GM12878 (cell line): ENCODE data around the gene SPATA24. TPM values are rescaled to one million over a fixed set of nuclear protein-coding genes. Genes with fewer than 3 reads are reported as not detected.

Experiments used
- ATAC-seq: fragments of 200-7000 bp; cut with Tn5 transposase; 3 replicates; pipeline ENCODE4 v1.9.1; 2020; ENCODE audit warnings: mild to moderate bottlenecking, moderate library complexity
- BruUV-seq: library from RNA; stranded (reverse); fragments of 400-500 nt; replicated peaks from 2 replicates; lab custom pipeline; 2021; lab: Mats Ljungman, UMichigan
- CTCF ChIA-PET: fragments of 300-600 bp; sonication (Branson Sonifier 250); formaldehyde crosslinking; extraction: SDS; loops from one replicate; lab custom pipeline; 2021; ENCODE audit warnings: inconsistent platforms; lab: Yijun Ruan, JAX
- POLR2A ChIA-PET: fragments of 350-600 bp; formaldehyde crosslinking; extraction: SDS; loops from one replicate; lab custom pipeline; 2021; ENCODE audit warnings: inconsistent platforms; lab: Charles Lee
- RAD21 ChIA-PET: fragments of 300-600 bp; sonication (Branson Sonifier 250); formaldehyde crosslinking; loops from one replicate; lab custom pipeline; 2023; ENCODE audit warnings: antibody characterized with exemption; ENCODE audit not compliant: unreplicated experiment; lab: Charles Lee
- SMC1A ChIA-PET: fragments of 300-600 bp; sonication (Branson Sonifier 250); formaldehyde crosslinking; loops from one replicate; lab custom pipeline; 2023; ENCODE audit not compliant: unreplicated experiment, uncharacterized antibody; lab: Charles Lee
- DNase-seq: peaks from one replicate; pipeline ENCODE4 v3.0.0-alpha.2; 2011; ENCODE audit warnings: low read depth, low spot score
- FAIRE-seq: peaks from 3 replicates; lab custom pipeline; 2011; peaks lifted over from hg19 to GRCh38; lab: Jason Lieb, UNC
- H2AFZ ChIP-seq: 2 replicates; pipeline ENCODE4 v1.6.0; 2011; ENCODE audit warnings: low read depth, low read length, control low read depth; ENCODE audit not compliant: control insufficient read depth
- H3K27ac ChIP-seq: 2 replicates; pipeline ENCODE4 v1.5.1; 2011; ENCODE audit warnings: control low read depth; ENCODE audit not compliant: control insufficient read depth, insufficient read depth
- H3K27me3 ChIP-seq, 2 experiments: replicated peaks in 1 of 2; 2 replicates each; pipeline versions ENCODE4 v1.6.0 to v1.6.1; 2011; ENCODE audit warnings: low read length in 1 of 2; ENCODE audit not compliant: control insufficient read depth in 2 of 2, insufficient read depth in 2 of 2
- H3K36me3 ChIP-seq, 2 experiments: 2 replicates each; pipeline ENCODE4 v1.5.1; 2011; ENCODE audit warnings: low read length in 1 of 2; ENCODE audit not compliant: control insufficient read depth in 2 of 2, insufficient read depth in 2 of 2
- H3K4me1 ChIP-seq: 2 replicates; pipeline ENCODE4 v1.6.1; 2011; ENCODE audit warnings: mild to moderate bottlenecking, low read length, moderate library complexity, mixed read lengths; ENCODE audit not compliant: control insufficient read depth, insufficient read depth
- H3K4me2 ChIP-seq: 2 replicates; pipeline ENCODE4 v1.6.0; 2011; ENCODE audit warnings: control low read depth; ENCODE audit not compliant: control insufficient read depth, insufficient read depth
- H3K4me3 ChIP-seq: fragments of 200-600 bp; sonication (generic); 2 replicates; pipeline ENCODE4 v1.5.1; 2016
- H3K79me2 ChIP-seq: 2 replicates; pipeline ENCODE4 v1.6.0; 2011; ENCODE audit warnings: low read length; ENCODE audit not compliant: control insufficient read depth, insufficient read depth
- H3K9ac ChIP-seq: 2 replicates; pipeline ENCODE4 v1.8.0; 2011; ENCODE audit warnings: low read length, control low read depth, mixed read lengths; ENCODE audit not compliant: control insufficient read depth, insufficient read depth
- H3K9me3 ChIP-seq: replicated peaks from 3 replicates; pipeline ENCODE4 v1.5.1; 2011; ENCODE audit warnings: mild to moderate bottlenecking, low read length; ENCODE audit not compliant: control insufficient read depth, insufficient read depth
- H4K20me1 ChIP-seq: 2 replicates; pipeline ENCODE4 v1.6.0; 2011; ENCODE audit not compliant: control insufficient read depth, insufficient read depth
- CBFB ChIP-seq: IDR thresholded peaks from 2 replicates; pipeline ENCODE4 v1.6.1; 2016; ENCODE audit warnings: antibody characterized with exemption, low read depth
- CHD2 ChIP-seq: IDR thresholded peaks from 2 replicates; pipeline ENCODE4 v1.6.1; 2011; ENCODE audit warnings: low read depth, low read length, improper control_type of control experiment, borderline replicate concordance
- EED ChIP-seq: sonication (generic); IDR thresholded peaks from 2 replicates; pipeline ENCODE4 v1.6.1; 2016; ENCODE audit warnings: antibody characterized with exemption, low read depth
- HDGF ChIP-seq: fragments of 450-650 bp; IDR thresholded peaks from 2 replicates; pipeline ENCODE4 v1.6.1; 2016; ENCODE audit warnings: antibody characterized with exemption
- IKZF1 ChIP-seq: fragments of 450-650 bp; conservative IDR thresholded peaks from 2 replicates; pipeline ENCODE4 v1.6.1; 2017; ENCODE audit warnings: antibody characterized with exemption, mild to moderate bottlenecking
- MAX ChIP-seq: IDR thresholded peaks from 2 replicates; pipeline ENCODE4 v1.6.1; 2012; ENCODE audit warnings: low read depth, low read length, improper control_type of control experiment
- NFYA ChIP-seq: IDR thresholded peaks from 2 replicates; pipeline ENCODE4 v1.6.1; 2011; ENCODE audit warnings: low read depth, mild to moderate bottlenecking, low read length, improper control_type of control experiment, borderline replicate concordance
- SRF ChIP-seq, 2 experiments: IDR thresholded peaks; 2 replicates each; pipeline ENCODE4 v1.6.1; 2011; ENCODE audit warnings: low read depth in 2 of 2, low read length in 2 of 2, mild to moderate bottlenecking in 1 of 2, moderate library complexity in 1 of 2
- WGBS: methylation state at CpG from one replicate; pipeline ENCODE4 v1.1.6; 2016; ENCODE audit warnings: low lambda C conversion rate; ENCODE audit not compliant: insufficient replicate concordance, insufficient coverage; ENCODE audit errors: missing lambda C conversion rate; 5-methylcytosine and 5-hydroxymethylcytosine counted together
- in situ Hi-C: fragments of 300-500 bp; cut with MboI; formaldehyde crosslinking; loops from 9 replicates; pipeline ENCODE4 v1.14.3; 2018; ENCODE audit warnings: mixed read lengths
- intact Hi-C: fragments of 100-400 bp; cut with micrococcal nuclease; formaldehyde crosslinking; loops from one replicate; pipeline ENCODE4 v1.14.2; 2022; ENCODE audit not compliant: unreplicated experiment
- polyA plus RNA-seq, 11 experiments: library from polyadenylated mRNA; depleted of rRNA in 4 of 11; unstranded in 6 of 11; stranded (reverse) in 5 of 11; fragments of >200 nt; fragmentation: Nextera tagmentation in 4 of 11; fragmentation: Illumina TruSeq in 1 of 11; extraction: Ambion mirVana in 4 of 11; extraction: Trizol in 1 of 11; gene quantifications; 1 replicate in 1 of 11; 2 replicates in 10 of 11; pipeline versions ENCODE4 v1.2.1 to v1.2.3, GENCODE V29; 2011 to 2016; ENCODE audit warnings: inconsistent platforms in 2 of 11, missing spikeins in 2 of 11, low read depth in 1 of 11
- total RNA-seq, 4 experiments: library from RNA; depleted of rRNA in 3 of 4; stranded (reverse); fragments of >200 nt in 3 of 4; fragmentation: Illumina TruSeq in 1 of 4; extraction: Trizol in 1 of 4; gene quantifications; 2 replicates each; pipeline versions ENCODE4 v1.2.1 to v1.2.3, GENCODE V29; 2013 to 2021
- TF ChIP-seq, protein P1 (sequence below): IDR thresholded peaks from 2 replicates; pipeline ENCODE4 v1.6.1; 2012; ENCODE audit warnings: low read depth, low read length, improper control_type of control experiment
- TF ChIP-seq, protein P2 (sequence below): IDR thresholded peaks from 2 replicates; pipeline ENCODE4 v1.6.1; 2012; ENCODE audit warnings: low read length, inconsistent platforms

Gene SPATA24
- total and polyA plus RNA-seq, 10 of the 15 experiments (the other 5 are each of a cell fraction or from before 2014, with no cell fraction given), result 4.1 to 9.8 (median 7.3) TPM

GRCh38 chr5:139391570-139392323 lies 12.1 kb downstream of the SPATA24 start (continued):
- TF ChIP-seq SRF (IDR thresholded peaks at IDR 0.05; ENCODE audit: low read depth in 2 of 2, low read length in 2 of 2) (no peak), NFYA (no peak), IKZF1 (peak; percentile 57; the same call in 1 of the 2 replicates), CHD2 (0 out of 2 replicates have a peak, but pooled peaks have one; percentile 12), HDGF (no peak; the same call in 1 of the 2 replicates), EED (peak; percentile 38; the same call in 1 of the 2 replicates)
- TF ChIP-seq, protein P1, sequence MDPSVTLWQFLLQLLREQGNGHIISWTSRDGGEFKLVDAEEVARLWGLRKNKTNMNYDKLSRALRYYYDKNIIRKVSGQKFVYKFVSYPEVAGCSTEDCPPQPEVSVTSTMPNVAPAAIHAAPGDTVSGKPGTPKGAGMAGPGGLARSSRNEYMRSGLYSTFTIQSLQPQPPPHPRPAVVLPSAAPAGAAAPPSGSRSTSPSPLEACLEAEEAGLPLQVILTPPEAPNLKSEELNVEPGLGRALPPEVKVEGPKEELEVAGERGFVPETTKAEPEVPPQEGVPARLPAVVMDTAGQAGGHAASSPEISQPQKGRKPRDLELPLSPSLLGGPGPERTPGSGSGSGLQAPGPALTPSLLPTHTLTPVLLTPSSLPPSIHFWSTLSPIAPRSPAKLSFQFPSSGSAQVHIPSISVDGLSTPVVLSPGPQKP, result no peak

GRCh38 chr5:139390639-139391569 lies 13.0 kb downstream of the SPATA24 start:
- ChIA-PET RAD21 (interaction anchor here (0.8 to 5.8 kb wide), 21 partner anchors 9 to 566 kb away, joined by 3 to 42 read pairs (median 4); partner anchors contain the start of genes CXXC5, DNAJC18, MATR3 and PAIP2), CTCF (interaction anchor here (0.5 to 4.4 kb wide), 20 partner anchors 12 to 1038 kb away, joined by 3 to 35 read pairs (median 4); partner anchors contain the start of genes MATR3, PAIP2 and SPATA24), POLR2A (interaction anchor here (0.5 to 6.8 kb wide), 20 partner anchors 10 to 227 kb away, joined by 3 to 74 read pairs (median 6); partner anchors contain the start of genes MATR3, PAIP2, SPATA24 and UBE2D2)
- H3K9me3 ChIP-seq, result no peaks in the 10 kb centered on the region
- ATAC-seq (no peak), DNase-seq (no peak), FAIRE-seq (no peak)
- H3K36me3 ChIP-seq, result no peaks in the 10 kb centered on the region; a peak in 2 of 4 replicates
- no TSS peak for BruUV-seq
- no peaks in the 10 kb centered on the region for H3K27me3 ChIP-seq
- peak overlapping the region; percentile 90 for H3K27ac ChIP-seq
- H3K4me3 ChIP-seq, result peak overlapping the region; percentile 87
- H3K4me1 ChIP-seq, result peaks cover 59% of the 10 kb centered on the region
- H4K20me1 ChIP-seq, result no peaks in the 10 kb centered on the region
- intact Hi-C loops, result loop anchor here (5.0 kb wide), 3 partner anchors 99 to 139 kb away; partner anchors contain the start of gene MATR3
- no peak overlapping the region for H2AFZ ChIP-seq
- TF ChIP-seq, protein P2, sequence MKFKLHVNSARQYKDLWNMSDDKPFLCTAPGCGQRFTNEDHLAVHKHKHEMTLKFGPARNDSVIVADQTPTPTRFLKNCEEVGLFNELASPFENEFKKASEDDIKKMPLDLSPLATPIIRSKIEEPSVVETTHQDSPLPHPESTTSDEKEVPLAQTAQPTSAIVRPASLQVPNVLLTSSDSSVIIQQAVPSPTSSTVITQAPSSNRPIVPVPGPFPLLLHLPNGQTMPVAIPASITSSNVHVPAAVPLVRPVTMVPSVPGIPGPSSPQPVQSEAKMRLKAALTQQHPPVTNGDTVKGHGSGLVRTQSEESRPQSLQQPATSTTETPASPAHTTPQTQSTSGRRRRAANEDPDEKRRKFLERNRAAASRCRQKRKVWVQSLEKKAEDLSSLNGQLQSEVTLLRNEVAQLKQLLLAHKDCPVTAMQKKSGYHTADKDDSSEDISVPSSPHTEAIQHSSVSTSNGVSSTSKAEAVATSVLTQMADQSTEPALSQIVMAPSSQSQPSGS, result no peak
- TF ChIP-seq CBFB (no peak), MAX (no peak)
- TF ChIP-seq, all 136 proteins: peak for 0
- Histone ChIP-seq H3K4me2 (peak overlapping the region; percentile 73), H3K79me2 (peaks cover 90% of the 10 kb centered on the region), H3K9ac (peak overlapping the region; percentile 97)
- 53% methylated on average over 10 of the region's 10 CpGs for WGBS
- SMC1A ChIA-PET, result interaction anchor here (0.7 to 3.0 kb wide), 20 partner anchors 10 to 139 kb away, joined by 3 to 26 read pairs (median 4); partner anchors contain the start of genes MATR3, PAIP2 and SPATA24
- in situ Hi-C loops, result no loop called here
